Measurements from ENCODE around the gene CTR9. TPM values are rescaled to one million over a fixed set of nuclear protein-coding genes. Genes with fewer than 3 reads are reported as not detected.

CTR9 gene
- 19.0 and 19.3 TPM in 2 replicates for total RNA-seq

DNA sequence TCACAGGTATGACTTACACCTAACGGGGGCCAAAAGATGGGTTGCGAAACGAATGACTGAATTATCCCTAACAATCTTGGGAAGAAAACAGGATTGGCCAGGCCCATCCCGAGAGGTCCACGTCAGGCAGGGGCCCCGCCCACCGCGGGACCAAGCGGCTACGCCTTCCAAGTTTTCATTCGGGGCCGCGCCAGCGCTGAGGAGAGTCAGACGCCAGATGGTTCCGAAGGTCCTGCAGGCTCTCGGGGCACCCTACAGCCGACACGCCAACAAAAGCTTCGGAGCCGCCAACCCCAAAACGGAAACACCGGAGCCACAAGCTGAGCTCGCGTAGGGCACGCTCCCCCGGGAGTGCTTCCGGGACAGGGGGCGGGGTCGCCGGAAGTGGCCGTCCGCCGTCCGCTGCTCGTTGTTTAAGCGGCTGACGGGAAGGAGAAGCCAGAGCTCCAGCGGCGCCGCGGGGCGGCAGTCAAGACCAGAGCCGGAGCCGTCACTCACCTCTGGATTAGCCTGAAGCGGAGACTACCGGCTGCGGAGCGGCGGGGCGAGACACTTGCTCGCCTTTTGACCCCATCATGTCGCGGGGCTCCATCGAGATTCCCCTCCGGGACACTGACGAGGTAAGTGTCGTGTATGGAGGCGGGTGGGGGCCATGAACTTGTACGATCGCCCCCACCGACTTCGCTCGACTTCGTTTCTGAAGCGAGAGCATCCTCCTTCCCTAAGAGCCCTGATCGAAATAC lies at the start of gene CTR9:
CTR9 (plus strand) TSS at position 409 of the 743 bp plus-strand sequence; CDS start at position 576, 167 bp downstream.

DNA sequence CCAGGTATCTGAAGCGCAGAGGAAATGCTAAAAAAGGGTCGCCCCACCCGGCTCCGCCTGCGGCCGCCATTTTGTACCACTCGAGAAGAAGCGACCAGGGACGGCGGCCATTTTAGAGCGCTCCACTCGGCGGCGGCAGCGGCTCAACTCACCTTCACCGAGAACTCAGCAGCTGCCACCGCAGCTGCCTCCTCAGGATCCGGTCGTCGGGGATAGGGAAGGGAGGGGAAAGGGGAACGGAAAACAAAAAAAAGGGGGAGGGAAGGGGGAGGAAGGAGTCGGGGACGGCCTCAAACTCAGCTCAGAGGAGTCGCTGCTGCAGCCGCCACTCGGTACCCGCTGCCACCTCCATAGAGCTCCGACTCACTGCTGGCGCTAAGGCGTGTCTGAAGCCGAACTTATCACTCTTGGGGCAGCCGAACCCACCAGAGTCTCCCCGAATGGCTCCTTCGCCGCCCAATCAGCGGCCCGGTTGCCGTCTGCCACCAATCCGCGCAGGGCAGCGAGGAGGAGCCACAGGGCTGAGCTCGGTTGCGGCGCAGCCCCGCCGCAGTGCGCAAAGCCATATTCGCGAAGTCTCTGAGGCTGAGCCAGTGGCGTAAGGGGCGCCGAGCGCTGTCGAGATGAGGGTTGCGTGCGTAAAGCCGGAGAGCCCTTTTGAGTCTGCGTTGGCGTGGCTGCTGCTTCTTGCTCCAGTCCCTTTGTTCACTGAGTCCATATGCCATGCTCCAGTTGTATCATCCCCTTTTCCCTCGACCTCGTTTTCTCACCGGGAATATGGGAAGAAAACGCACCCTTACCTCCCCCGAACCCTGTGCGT lies 57.7 kb downstream of the CTR9 start, which contains the start of gene EIF4G2:
EIF4G2 (minus strand) TSS at position 374 of the 820 bp plus-strand sequence.

Other genes with a start within 250 kb of the CTR9 start
- gene RNF141, start 210.1 kb upstream of the CTR9 start, total RNA-seq = 29.5 and 34.8 TPM in 2 replicates
- gene LYVE1, start 182.6 kb upstream of the CTR9 start, total RNA-seq = 9.6 and 12.1 TPM in 2 replicates
- 0.27 and 0.30 TPM in 2 replicates for gene IRAG1, start 57.5 kb upstream of the CTR9 start, total RNA-seq
- 683 and 692 TPM in 2 replicates for gene EIF4G2, start 57.7 kb downstream of the CTR9 start, total RNA-seq
- gene ZBED5, start 106.8 kb downstream of the CTR9 start, total RNA-seq = 15.9 and 22.7 TPM in 2 replicates